AG08395 (cell line): ENCODE measurements around the gene STRN3.
"Not testable (repeated sequence)": the region's sequence is repeated elsewhere in the genome, so short reads cannot be mapped to it uniquely, and the experiment has no call there.

Experiments used
- DNase-seq: peaks from one replicate; pipeline ENCODE4 v3.0.0; 2012; ENCODE audit warnings: mixed read lengths, low spot score

STRN3 gene

GRCh38 chr14:30969796-30970195 is 56.4 kb downstream of the STRN3 start:
- DNase-seq: not testable (repeated sequence)

GRCh38 chr14:30967364-30968098 is 58.6 kb downstream of the STRN3 start:
- DNase-seq: not testable (repeated sequence)

- DNase-seq: no peak
Measured at GRCh38 chr14:30966415-30967363, 59.5 kb downstream of the STRN3 start.

GRCh38 chr14:30965861-30966260 is 60.3 kb downstream of the STRN3 start:
- DNase-seq: not testable (repeated sequence)

- not testable (repeated sequence) for DNase-seq
Measured at GRCh38 chr14:30962537-30962936, 63.6 kb downstream of the STRN3 start.

GRCh38 chr14:30961330-30961729 is 64.8 kb downstream of the STRN3 start:
- DNase-seq: no peak

GRCh38 chr14:30960216-30960615 is 66.0 kb downstream of the STRN3 start:
- DNase-seq: no peak

GRCh38 chr14:30958555-30959407 is 67.4 kb downstream of the STRN3 start:
- DNase-seq: no peak

- no peak for DNase-seq
Measured at GRCh38 chr14:30957813-30958370, 68.3 kb downstream of the STRN3 start.

GRCh38 chr14:30949651-30950050 is 76.5 kb downstream of the STRN3 start:
- DNase-seq: no peak

GRCh38 chr14:30943694-30944093 is 82.5 kb downstream of the STRN3 start:
- DNase-seq: no peak

GRCh38 chr14:30940886-30941285 is 85.3 kb downstream of the STRN3 start:
- no peak for DNase-seq

GRCh38 chr14:30938617-30939016 is 87.6 kb downstream of the STRN3 start:
- DNase-seq: no peak

GRCh38 chr14:30935445-30935844 is 90.7 kb downstream of the STRN3 start:
- DNase-seq: no peak

- not testable (repeated sequence) for DNase-seq
Measured at GRCh38 chr14:30933937-30934336, 92.2 kb downstream of the STRN3 start.

GRCh38 chr14:30928462-30928861 is 97.7 kb downstream of the STRN3 start:
- no peak for DNase-seq

- no peak for DNase-seq
Measured at GRCh38 chr14:30925254-30925653, 100.9 kb downstream of the STRN3 start.

GRCh38 chr14:30921788-30922187 is 104.4 kb downstream of the STRN3 start:
- DNase-seq: no peak

- no peak for DNase-seq
Measured at GRCh38 chr14:30921305-30921704, 104.9 kb downstream of the STRN3 start.

GRCh38 chr14:30915596-30915995 is 110.6 kb downstream of the STRN3 start:
- DNase-seq: no peak

- DNase-seq: no peak
Measured at GRCh38 chr14:30914812-30915211, 111.4 kb downstream of the STRN3 start.

GRCh38 chr14:30908826-30909225 is 117.4 kb downstream of the STRN3 start:
- DNase-seq: no peak
